Rectal smooth muscle tissue (tissue), 1 donor: ENCODE data around the gene MMADHC.

Experiments
- H3K27ac ChIP-seq: one replicate; pipeline ENCODE4 v1.7.0; 2013; ENCODE audit warnings: low read depth, low read length, inconsistent platforms
- H3K27me3 ChIP-seq: one replicate; pipeline ENCODE4 v1.7.0; 2013; ENCODE audit warnings: low read length; ENCODE audit not compliant: control insufficient read depth, insufficient read depth
- H3K36me3 ChIP-seq: one replicate; pipeline ENCODE4 v1.7.0; 2013; ENCODE audit warnings: low read length; ENCODE audit not compliant: control insufficient read depth, insufficient read depth
- H3K4me1 ChIP-seq: one replicate; pipeline ENCODE4 v1.7.0; 2013; ENCODE audit warnings: low read length; ENCODE audit not compliant: control insufficient read depth, insufficient read depth
- H3K4me3 ChIP-seq: one replicate; pipeline ENCODE4 v1.7.0; 2013; ENCODE audit warnings: low read length
- H3K9ac ChIP-seq: one replicate; pipeline ENCODE4 v1.7.0; 2013; ENCODE audit warnings: low read length

Gene MMADHC

DNA sequence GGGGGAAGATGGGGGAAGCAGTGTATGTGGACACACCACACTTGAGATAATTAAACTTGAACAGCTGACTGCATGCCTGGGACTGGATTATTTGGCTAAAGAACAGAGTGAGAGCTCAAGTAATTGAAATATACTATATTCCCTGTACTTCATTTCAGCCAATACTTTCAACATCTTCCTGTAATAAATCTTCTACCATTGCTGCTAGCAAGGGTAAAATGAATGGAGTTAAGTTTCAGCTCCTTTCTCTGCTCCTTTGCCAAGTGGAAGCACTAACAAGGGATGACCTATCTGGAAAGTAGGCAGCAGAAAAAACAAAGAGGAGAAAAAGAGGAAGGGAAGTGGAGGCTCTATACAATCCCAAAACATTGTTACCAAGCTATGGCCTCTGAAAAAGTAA, 50.9 kb downstream of the MMADHC start:
- Histone ChIP-seq H3K27me3 (peaks cover 2% of the 10 kb centered on the region), H3K9ac (no peak overlapping the region), H3K27ac (no peak overlapping the region), H3K4me3 (no peak overlapping the region), H3K36me3 (no peaks in the 10 kb centered on the region), H3K4me1 (no peaks in the 10 kb centered on the region)

DNA sequence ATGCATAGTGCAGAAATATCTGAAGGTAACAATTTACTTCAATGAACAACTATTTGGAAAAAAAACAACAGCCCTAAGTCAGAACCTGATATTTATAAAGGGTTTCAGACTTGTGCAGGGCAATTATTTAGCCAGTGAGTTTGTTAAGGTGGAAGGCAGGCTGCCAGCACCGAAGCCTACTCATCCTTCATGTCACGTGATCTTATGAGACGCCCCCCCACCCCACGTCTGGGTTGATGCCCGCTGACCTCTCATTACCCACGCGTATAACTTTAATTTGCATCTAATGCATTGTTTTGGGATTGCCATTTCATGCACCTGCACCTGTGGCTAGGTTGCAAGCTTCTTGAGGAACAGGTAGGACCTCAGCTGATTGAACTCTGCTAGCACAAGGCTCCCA, 52.9 kb downstream of the MMADHC start:
- no peak overlapping the region for H3K27ac ChIP-seq
- H3K4me1 ChIP-seq = no peaks in the 10 kb centered on the region
- H3K36me3 ChIP-seq = no peaks in the 10 kb centered on the region
- peaks cover 2% of the 10 kb centered on the region for H3K27me3 ChIP-seq
- no peak overlapping the region for H3K4me3 ChIP-seq
- H3K9ac ChIP-seq = no peak overlapping the region

DNA sequence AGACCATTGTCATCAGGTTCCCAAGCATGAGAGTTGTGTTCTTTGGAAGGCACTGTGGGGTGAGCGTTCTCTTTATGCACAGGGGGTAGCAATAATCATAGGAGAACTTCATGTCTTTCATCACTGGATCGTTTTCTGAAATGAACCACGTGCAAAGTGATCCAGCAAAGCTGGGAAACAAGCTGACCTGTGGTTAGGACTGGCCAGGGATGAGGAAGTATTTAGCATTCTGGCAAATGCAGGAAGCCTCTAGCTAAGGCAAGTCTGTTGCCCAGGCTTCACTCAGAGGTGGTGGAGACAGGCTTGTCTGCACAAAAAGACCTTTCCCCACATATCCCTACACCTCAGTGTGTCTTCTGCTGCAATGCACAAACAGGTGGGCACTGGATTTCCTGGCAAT, 58.6 kb downstream of the MMADHC start:
- Histone ChIP-seq H3K27ac (no peak overlapping the region), H3K9ac (no peak overlapping the region), H3K36me3 (no peaks in the 10 kb centered on the region), H3K4me3 (no peak overlapping the region), H3K4me1 (no peaks in the 10 kb centered on the region), H3K27me3 (no peaks in the 10 kb centered on the region)

DNA sequence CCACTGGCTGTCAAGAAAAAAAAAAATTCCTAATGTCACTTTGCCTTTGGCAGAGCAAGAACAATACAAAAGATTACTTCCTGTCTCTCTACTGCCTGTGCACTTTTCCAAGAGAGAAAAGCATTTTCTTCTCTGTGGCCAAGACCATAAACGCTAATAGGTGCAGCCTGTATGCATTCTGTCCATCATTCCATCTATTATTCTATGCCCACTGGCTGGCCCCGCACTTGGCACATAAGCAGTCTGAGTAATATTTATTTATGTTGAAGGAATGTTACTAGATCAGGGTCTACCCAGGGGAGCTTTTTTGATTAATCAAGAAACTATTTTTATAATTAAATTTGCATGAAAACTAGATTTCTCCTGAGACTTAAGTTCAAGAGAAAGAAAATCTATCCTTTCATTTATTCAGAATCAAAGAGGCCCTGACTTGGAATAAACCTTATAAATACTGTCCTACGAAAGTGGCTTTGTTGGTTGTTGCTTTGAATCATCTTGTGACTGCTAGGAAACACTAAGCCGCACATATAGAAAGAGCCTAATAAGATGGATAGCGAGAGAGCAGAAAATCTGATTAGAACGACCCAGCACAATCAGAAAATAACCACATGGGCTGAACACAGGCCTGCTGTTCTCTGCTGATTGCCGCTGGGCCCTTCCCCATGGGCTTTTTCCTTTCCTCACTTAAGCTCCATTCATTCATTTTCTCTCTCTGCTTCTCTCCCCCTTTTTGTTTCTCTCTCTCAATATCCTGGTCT, 59.4 kb downstream of the MMADHC start:
- H3K27me3 ChIP-seq = no peaks in the 10 kb centered on the region
- H3K27ac ChIP-seq = no peak overlapping the region
- H3K4me1 ChIP-seq = no peaks in the 10 kb centered on the region
- no peak overlapping the region for H3K9ac ChIP-seq
- no peak overlapping the region for H3K4me3 ChIP-seq
- H3K36me3 ChIP-seq = no peaks in the 10 kb centered on the region

DNA sequence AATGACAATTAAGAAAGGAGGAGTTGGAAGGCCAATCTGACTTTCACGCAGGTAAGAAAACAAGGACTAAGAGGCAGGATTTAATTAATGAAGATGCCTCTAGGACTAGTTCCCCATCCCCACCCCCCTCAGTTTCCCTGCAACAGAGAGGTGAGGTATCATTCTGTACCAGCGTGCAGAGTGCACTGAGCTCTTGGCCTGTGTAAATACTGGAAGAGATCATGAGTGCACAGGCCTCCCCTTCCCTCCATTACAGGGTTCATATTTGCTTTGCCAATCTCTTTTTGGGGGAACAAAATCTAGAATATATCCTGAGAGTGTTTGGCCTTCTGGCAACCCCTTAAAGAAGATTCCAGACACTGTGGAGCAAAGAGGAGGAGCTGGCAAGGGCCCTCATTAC, 60.9 kb downstream of the MMADHC start:
- H3K27ac ChIP-seq = no peak overlapping the region
- no peak overlapping the region for H3K4me3 ChIP-seq
- H3K4me1 ChIP-seq = no peaks in the 10 kb centered on the region
- no peak overlapping the region for H3K9ac ChIP-seq
- no peaks in the 10 kb centered on the region for H3K27me3 ChIP-seq
- no peaks in the 10 kb centered on the region for H3K36me3 ChIP-seq

DNA sequence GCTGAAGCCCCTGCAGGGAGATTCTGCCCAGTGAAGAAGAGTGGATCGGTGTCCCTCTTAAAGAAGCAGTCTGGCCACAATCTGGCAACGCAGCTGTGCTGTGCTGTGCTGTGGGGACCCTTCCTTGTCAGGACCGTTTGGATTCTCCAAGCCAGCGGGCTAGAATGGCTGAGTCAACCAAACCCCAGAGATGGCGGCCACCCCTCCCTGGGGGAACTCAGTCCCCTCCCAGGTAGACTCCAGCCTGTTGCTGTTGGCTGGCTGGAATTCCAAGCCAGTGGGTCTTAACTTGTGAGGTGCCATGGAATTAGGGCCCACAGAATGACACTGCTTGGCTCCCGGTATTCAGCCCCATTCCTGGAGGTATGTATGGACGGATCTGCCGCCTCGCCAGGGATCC, 62.3 kb downstream of the MMADHC start:
- H3K4me3 ChIP-seq = no peak overlapping the region
- no peaks in the 10 kb centered on the region for H3K27me3 ChIP-seq
- H3K27ac ChIP-seq = no peak overlapping the region

More for the DNA sequence above, 62.3 kb downstream of the MMADHC start:
- Histone ChIP-seq H3K9ac (no peak overlapping the region), H3K36me3 (no peaks in the 10 kb centered on the region), H3K4me1 (no peaks in the 10 kb centered on the region)
